Neural progenitor cell (in vitro differentiated cells): ENCODE measurements around the gene TCHP. TPM values are rescaled to one million over a fixed set of nuclear protein-coding genes. Genes with fewer than 3 reads are reported as not detected.
A peak's percentile ranks its signal among the peaks of the same experiment; 100 is the strongest.

ENCODE experiments used
- DNase-seq: peaks from one replicate; pipeline ENCODE4 v3.0.0-alpha.2; 2016; ENCODE audit warnings: low spot score
- H2AFZ ChIP-seq: fragments of 200-600 bp; sonication (generic); replicated peaks from 2 replicates; pipeline ENCODE4 v1.6.1; 2016; ENCODE audit warnings: antibody characterized with exemption
- H3F3A ChIP-seq: fragments of 200-600 bp; sonication (generic); 2 replicates; pipeline ENCODE4 v1.6.1; 2016; ENCODE audit warnings: antibody characterized with exemption, low read depth
- H3K27ac ChIP-seq: fragments of 200-600 bp; sonication (generic); 2 replicates; pipeline ENCODE4 v1.5.1; 2016; ENCODE audit warnings: mild to moderate bottlenecking
- H3K27me3 ChIP-seq: fragments of 200-600 bp; sonication (generic); 2 replicates; pipeline ENCODE4 v1.6.1; 2016; ENCODE audit warnings: mild to moderate bottlenecking, moderate library complexity
- H3K36me3 ChIP-seq: fragments of 200-600 bp; sonication (generic); 2 replicates; pipeline ENCODE4 v1.5.1; 2016
- H3K4me1 ChIP-seq: fragments of 200-600 bp; sonication (generic); 2 replicates; pipeline ENCODE4 v1.6.1; 2016; ENCODE audit warnings: mixed run types
- H3K4me2 ChIP-seq: fragments of 200-600 bp; sonication (generic); 2 replicates; pipeline ENCODE4 v1.6.1; 2016
- H3K4me3 ChIP-seq: fragments of 200-600 bp; sonication (generic); 2 replicates; pipeline ENCODE4 v1.5.1; 2016
- H3K79me2 ChIP-seq: fragments of 200-600 bp; sonication (generic); 2 replicates; pipeline ENCODE4 v1.6.1; 2016; ENCODE audit warnings: low read depth
- H3K9ac ChIP-seq: fragments of 200-600 bp; sonication (generic); 2 replicates; pipeline ENCODE4 v1.6.1; 2016
- H3K9me3 ChIP-seq: fragments of 200-600 bp; sonication (generic); 2 replicates; pipeline ENCODE4 v1.5.1; 2016; ENCODE audit warnings: low read depth
- H4K20me1 ChIP-seq: fragments of 200-600 bp; sonication (generic); 2 replicates; pipeline ENCODE4 v1.6.1; 2016; ENCODE audit warnings: low read depth
- H3K27ac Mint-ChIP-seq: 3 replicates; pipeline ENCODE4 v1.8.0; 2021; ENCODE audit warnings: mixed read lengths
- H3K27me3 Mint-ChIP-seq: 2 replicates; pipeline ENCODE4 v1.8.0; 2022; ENCODE audit warnings: low read depth, mild to moderate bottlenecking, inconsistent platforms, moderate library complexity, mixed read lengths; ENCODE audit not compliant: insufficient read depth
- H3K36me3 Mint-ChIP-seq: 3 replicates; pipeline ENCODE4 v1.8.0; 2021; ENCODE audit warnings: mixed read lengths
- H3K4me1 Mint-ChIP-seq: 3 replicates; pipeline ENCODE4 v1.8.0; 2021; ENCODE audit warnings: mixed read lengths
- H3K4me3 Mint-ChIP-seq: 3 replicates; pipeline ENCODE4 v1.8.0; 2021; ENCODE audit warnings: mild to moderate bottlenecking, moderate library complexity, mixed read lengths
- H3K9me3 Mint-ChIP-seq: 3 replicates; pipeline ENCODE4 v1.8.0; 2020; ENCODE audit warnings: mixed read lengths
- EZH2 ChIP-seq: fragments of 200-600 bp; sonication (generic); IDR thresholded peaks from 2 replicates; pipeline ENCODE4 v1.6.1; 2017; ENCODE audit warnings: antibody characterized with exemption, mild to moderate bottlenecking, moderate library complexity
- EZH2phosphoT487 ChIP-seq: fragments of 200-600 bp; sonication (generic); IDR thresholded peaks from 2 replicates; pipeline ENCODE4 v1.6.1; 2017; ENCODE audit warnings: antibody characterized with exemption
- total RNA-seq: library from RNA; depleted of rRNA; stranded (reverse); fragments of >200 nt; gene quantifications from 2 replicates; pipeline ENCODE4 v1.2.3, GENCODE V29; 2015; ENCODE audit warnings: low replicate concordance
- TF ChIP-seq, protein P1 (sequence below): fragments of 200-600 bp; sonication (generic); IDR thresholded peaks from 2 replicates; pipeline ENCODE4 v1.5.1; 2017; ENCODE audit warnings: antibody characterized with exemption, mild to moderate bottlenecking

The TCHP gene
- total RNA-seq, 1 donor from 2014 or later, result 15.2 TPM

DNA sequence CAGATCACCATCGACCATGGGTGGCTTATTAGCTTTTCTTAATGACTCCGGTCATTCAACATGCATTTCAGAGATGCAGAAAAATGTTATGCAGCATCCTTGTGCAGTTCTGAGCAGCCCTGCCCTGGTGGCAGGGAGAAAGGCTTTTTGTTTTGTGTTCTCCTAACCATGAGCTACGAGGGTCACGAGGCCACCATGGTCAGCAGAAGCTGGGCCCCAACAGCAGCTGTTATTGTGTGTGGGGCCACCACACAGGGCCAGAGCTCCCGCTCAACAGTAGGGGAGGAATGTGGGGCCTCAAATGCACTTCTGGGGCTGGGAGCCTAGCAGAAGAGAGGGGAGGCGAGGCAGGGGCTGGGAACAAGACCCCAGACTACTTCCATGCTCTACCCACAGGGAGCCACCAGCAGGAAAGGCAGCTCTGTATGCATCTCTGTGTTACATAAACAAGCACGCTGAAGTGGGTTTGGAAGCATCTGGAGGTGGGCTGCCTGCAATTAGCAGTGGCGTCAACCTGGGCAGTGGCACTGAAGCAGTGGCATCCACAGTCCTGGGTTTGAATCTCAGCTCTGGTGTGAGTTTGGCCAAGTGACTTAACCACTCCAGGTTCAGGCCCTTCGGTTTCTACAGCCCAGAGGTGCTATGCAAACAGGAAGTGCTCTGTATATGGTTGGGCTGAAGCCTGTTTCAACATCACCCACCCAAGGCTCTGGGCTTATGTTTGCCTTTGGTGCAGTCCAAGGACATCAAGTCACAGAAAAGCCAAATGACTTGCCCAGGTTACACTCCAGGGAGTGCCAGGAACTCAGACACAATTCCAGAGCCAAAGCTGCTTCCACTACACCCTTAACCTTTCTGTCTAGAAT lies 36.0 kb upstream of the TCHP start:
- no peaks in the 10 kb centered on the region for H3K9me3 Mint-ChIP-seq
- H3K4me1 Mint-ChIP-seq, result peaks cover 23% of the 10 kb centered on the region
- TF ChIP-seq EZH2phosphoT487 (no peak), EZH2 (no peak)
- TF ChIP-seq, protein P1, sequence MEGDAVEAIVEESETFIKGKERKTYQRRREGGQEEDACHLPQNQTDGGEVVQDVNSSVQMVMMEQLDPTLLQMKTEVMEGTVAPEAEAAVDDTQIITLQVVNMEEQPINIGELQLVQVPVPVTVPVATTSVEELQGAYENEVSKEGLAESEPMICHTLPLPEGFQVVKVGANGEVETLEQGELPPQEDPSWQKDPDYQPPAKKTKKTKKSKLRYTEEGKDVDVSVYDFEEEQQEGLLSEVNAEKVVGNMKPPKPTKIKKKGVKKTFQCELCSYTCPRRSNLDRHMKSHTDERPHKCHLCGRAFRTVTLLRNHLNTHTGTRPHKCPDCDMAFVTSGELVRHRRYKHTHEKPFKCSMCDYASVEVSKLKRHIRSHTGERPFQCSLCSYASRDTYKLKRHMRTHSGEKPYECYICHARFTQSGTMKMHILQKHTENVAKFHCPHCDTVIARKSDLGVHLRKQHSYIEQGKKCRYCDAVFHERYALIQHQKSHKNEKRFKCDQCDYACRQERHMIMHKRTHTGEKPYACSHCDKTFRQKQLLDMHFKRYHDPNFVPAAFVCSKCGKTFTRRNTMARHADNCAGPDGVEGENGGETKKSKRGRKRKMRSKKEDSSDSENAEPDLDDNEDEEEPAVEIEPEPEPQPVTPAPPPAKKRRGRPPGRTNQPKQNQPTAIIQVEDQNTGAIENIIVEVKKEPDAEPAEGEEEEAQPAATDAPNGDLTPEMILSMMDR, result no peak
- Histone ChIP-seq H3K9me3 (no peaks in the 10 kb centered on the region), H3K36me3 (no peaks in the 10 kb centered on the region), H2AFZ (no peak overlapping the region), H3K4me2 (no peak overlapping the region), H4K20me1 (peaks cover 5% of the 10 kb centered on the region), H3K4me3 (no peak overlapping the region), H3K9ac (no peak overlapping the region), H3K4me1 (no peaks in the 10 kb centered on the region), H3K27me3 (no peaks in the 10 kb centered on the region), H3K27ac (no peak overlapping the region), H3F3A (no peaks in the 10 kb centered on the region), H3K79me2 (no peaks in the 10 kb centered on the region)
- peak overlapping the region; percentile 65 for H3K27ac Mint-ChIP-seq
- no peaks in the 10 kb centered on the region for H3K36me3 Mint-ChIP-seq
- no peak for DNase-seq
- peaks cover 2% of the 10 kb centered on the region for H3K27me3 Mint-ChIP-seq
- no peak overlapping the region for H3K4me3 Mint-ChIP-seq

DNA sequence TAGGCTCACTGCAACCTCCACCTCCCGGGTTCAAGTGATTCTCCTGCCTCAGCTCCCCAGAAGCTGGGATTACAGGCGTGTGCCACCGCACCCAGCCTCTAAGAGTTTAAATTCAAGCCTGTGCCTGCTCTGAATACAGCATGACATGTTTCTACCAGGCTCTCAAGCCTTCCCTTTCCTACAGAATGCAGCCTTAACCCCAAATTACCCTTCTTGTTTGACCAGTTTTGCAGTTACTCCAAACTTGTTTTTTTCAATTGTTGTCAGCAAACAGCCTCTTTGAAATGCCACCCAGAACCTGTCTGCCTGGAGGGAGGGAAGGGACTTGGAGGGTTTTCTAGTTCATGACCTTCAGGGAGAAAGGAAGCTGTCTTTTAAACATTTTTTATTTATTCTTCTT lies 35.2 kb upstream of the TCHP start:
- Histone ChIP-seq H4K20me1 (peaks cover 5% of the 10 kb centered on the region), H3K4me2 (no peak overlapping the region), H3K9me3 (no peaks in the 10 kb centered on the region), H3K4me3 (no peak overlapping the region), H3K36me3 (no peaks in the 10 kb centered on the region), H3K9ac (no peak overlapping the region), H2AFZ (no peak overlapping the region), H3K79me2 (no peaks in the 10 kb centered on the region), H3K27ac (no peak overlapping the region), H3K4me1 (no peaks in the 10 kb centered on the region), H3F3A (no peaks in the 10 kb centered on the region), H3K27me3 (no peaks in the 10 kb centered on the region)
- TF ChIP-seq EZH2phosphoT487, result no peak
- no peak for TF ChIP-seq EZH2
- TF ChIP-seq, protein P1, result no peak
- Mint-ChIP-seq H3K36me3 (no peaks in the 10 kb centered on the region), H3K4me3 (no peak overlapping the region), H3K9me3 (no peaks in the 10 kb centered on the region), H3K27ac (no peak overlapping the region), H3K27me3 (peaks cover 2% of the 10 kb centered on the region), H3K4me1 (peaks cover 23% of the 10 kb centered on the region)
- no peak for DNase-seq

DNA sequence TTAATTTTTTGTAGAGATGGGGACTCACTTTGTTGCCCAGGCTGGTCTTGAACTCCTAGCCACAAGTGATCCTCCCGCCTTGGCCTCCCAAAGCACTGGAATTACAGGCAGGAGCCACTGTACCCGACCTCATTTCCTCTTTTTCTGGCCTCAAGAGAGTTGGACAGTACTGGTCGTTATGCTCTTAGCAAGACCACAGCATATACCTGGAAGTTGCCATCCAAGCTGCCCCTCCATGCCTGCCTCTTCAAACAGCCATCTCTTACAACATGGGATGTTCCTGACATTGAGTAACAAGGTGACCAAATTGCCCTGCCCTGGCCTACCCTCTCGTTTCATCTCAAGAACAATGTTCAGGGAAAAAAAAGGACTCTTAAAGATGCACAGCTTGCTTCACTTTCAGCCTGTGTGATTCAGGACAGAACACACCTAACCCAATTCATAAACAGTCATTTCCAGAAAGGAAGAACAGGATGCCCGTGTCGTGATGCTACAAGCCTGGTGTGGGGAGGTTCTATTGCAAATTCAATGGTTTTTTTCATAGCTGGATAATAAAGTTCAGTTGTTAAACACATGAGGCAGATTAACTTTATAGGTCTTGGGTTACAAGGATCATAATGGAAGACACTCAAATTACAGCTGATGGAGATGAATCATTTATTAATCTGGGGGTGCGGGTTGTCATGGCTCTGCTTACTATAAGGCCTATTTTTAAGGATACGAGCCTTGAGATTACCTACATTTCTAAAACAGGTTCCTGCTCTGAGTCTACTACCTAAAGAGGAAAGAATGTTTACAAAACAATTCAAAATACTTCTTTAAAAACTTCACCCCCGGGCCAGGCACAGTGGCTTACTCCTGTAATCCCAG lies 31.7 kb upstream of the TCHP start:
- no peaks in the 10 kb centered on the region for H3K27me3 ChIP-seq
- H3K79me2 ChIP-seq, result no peaks in the 10 kb centered on the region
- no peak overlapping the region for H3K4me3 ChIP-seq
- peaks cover 8% of the 10 kb centered on the region for H3K4me1 ChIP-seq
- no peak overlapping the region for H3K4me2 ChIP-seq
- Mint-ChIP-seq H3K27me3 (peaks cover 2% of the 10 kb centered on the region), H3K36me3 (peaks cover 2% of the 10 kb centered on the region), H3K4me1 (peaks cover 21% of the 10 kb centered on the region), H3K4me3 (no peak overlapping the region), H3K27ac (no peak overlapping the region), H3K9me3 (no peaks in the 10 kb centered on the region)
- TF ChIP-seq EZH2, result no peak
- no peaks in the 10 kb centered on the region for H3K36me3 ChIP-seq
- H3K9ac ChIP-seq, result no peak overlapping the region
- no peaks in the 10 kb centered on the region for H3F3A ChIP-seq
- no peak overlapping the region for H2AFZ ChIP-seq
- no peak overlapping the region for H3K27ac ChIP-seq
- peaks cover 10% of the 10 kb centered on the region for H4K20me1 ChIP-seq
- DNase-seq, result no peak
- H3K9me3 ChIP-seq, result no peaks in the 10 kb centered on the region
